HepG2 (cell line): Measurements from ENCODE around the gene COX5B. TPM values are rescaled to one million over a fixed set of nuclear protein-coding genes. Genes with fewer than 3 reads are reported as not detected.

Experiments
- AGO2 ChIP-seq: fragments of 200-400 bp; formaldehyde crosslinking; optimal IDR thresholded peaks from 2 replicates; pipeline ENCODE3; 2017; ENCODE audit warnings: mild to moderate bottlenecking, low read depth, low read length, moderate library complexity
- PHF5A ChIP-seq: IDR thresholded peaks from one replicate; pipeline ENCODE4 v1.6.1; 2018; ENCODE audit warnings: low read depth, missing genetic modification reagents; ENCODE audit not compliant: unreplicated experiment
- RBFOX2 ChIP-seq: fragments of 200-400 bp; formaldehyde crosslinking; IDR thresholded peaks from 2 replicates; pipeline ENCODE4 v1.6.1; 2017; ENCODE audit warnings: low read depth, mild to moderate bottlenecking, low read length
- ZNF577 ChIP-seq: sonication (generic); formaldehyde crosslinking; IDR thresholded peaks from 2 replicates; pipeline ENCODE4 v1.4.0; 2020; ENCODE audit warnings: mild to moderate bottlenecking, low read depth, missing genetic modification reagents, borderline replicate concordance
- ZNF747 ChIP-seq: sonication (generic); formaldehyde crosslinking; IDR thresholded peaks from 2 replicates; pipeline ENCODE4 v1.8.1; 2023; ENCODE audit warnings: missing genetic modification reagents, mild to moderate bottlenecking, borderline replicate concordance
- polyA plus RNA-seq, 8 experiments: library from polyadenylated mRNA; depleted of rRNA in 3 of 8; stranded (reverse) in 7 of 8; unstranded in 1 of 8; fragments of >200 nt; fragmentation: Illumina TruSeq in 4 of 8; extraction: Trizol in 4 of 8; gene quantifications; 2 replicates each; pipeline versions ENCODE4 v1.2.1 to v1.2.3, GENCODE V29; 2011 to 2016; ENCODE audit warnings: low read depth in 4 of 8, missing spikeins in 1 of 8, mixed read lengths in 1 of 8; ENCODE audit not compliant: insufficient read depth in 1 of 8
- total RNA-seq, 5 experiments: library from RNA; depleted of rRNA; stranded (reverse); fragments of >200 nt; fragmentation: Illumina TruSeq; extraction: Trizol; gene quantifications; 2 replicates each; pipeline ENCODE4 v1.2.3, GENCODE V29; 2016; ENCODE audit warnings: low read depth in 1 of 5
- TF ChIP-seq, protein P1 (sequence below): sonication (generic); formaldehyde crosslinking; IDR thresholded peaks from 2 replicates; pipeline ENCODE4 v1.8.0; 2022; ENCODE audit warnings: missing genetic modification reagents, mild to moderate bottlenecking, borderline replicate concordance
- TF ChIP-seq, protein P2 (sequence below): sonication (generic); formaldehyde crosslinking; IDR thresholded peaks from 2 replicates; pipeline ENCODE4 v1.5.0; 2020; ENCODE audit warnings: missing genetic modification reagents, mild to moderate bottlenecking, borderline replicate concordance
- TF ChIP-seq, protein P3 (sequence below): sonication (generic); formaldehyde crosslinking; IDR thresholded peaks from 2 replicates; pipeline ENCODE4 v1.9.0; 2021; ENCODE audit warnings: missing genetic modification reagents, borderline replicate concordance

The COX5B gene
- total and polyA plus RNA-seq, 2 of the 13 experiments (the other 11 are each of a cell fraction or from before 2014, with no cell fraction given), result 453 to 536 TPM

DNA sequence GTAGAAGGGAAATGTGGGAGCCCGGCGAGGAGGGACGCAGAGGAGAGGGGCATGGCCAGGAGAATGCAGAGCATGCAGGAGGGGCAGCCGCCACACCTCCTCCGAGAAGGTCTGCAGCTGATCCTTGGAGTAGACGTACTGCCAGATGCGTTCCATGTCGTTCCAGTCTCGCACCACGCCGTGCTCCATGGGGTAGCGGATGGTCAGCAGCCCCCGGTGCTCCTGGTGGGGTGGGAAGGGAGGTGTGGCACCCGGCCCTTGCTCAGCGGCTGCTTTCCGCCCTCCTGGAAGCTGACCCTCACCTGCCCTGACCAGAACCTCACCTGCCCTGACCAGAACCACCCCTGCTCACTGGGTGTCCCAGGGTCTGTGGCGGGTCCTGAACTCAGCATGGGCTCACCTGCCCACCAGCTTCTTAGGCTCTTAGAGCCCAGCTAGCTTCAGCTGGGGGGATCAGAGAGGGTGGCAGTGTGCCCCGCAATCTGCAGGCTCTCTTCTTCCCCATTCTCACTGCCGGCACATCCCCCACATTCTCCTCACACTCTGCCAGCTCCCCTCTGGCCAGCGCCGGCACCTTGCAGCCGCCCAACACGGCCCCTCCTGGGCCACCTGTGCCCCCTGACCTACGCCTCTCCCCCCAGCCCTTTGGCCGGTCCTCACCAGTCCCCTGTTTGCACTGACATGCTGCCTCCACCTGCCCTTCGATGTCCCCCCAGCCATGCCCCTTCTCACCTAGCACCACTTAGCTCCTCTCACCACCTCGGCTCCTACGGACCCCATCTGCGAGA is 13.6 kb downstream of the COX5B start (continued):
- TF ChIP-seq ZNF747 (CRISPR knock-in tag), result no peak
- TF ChIP-seq AGO2, result peak; percentile 88
- peak; percentile 65 for TF ChIP-seq RBFOX2
- TF ChIP-seq, protein P1, sequence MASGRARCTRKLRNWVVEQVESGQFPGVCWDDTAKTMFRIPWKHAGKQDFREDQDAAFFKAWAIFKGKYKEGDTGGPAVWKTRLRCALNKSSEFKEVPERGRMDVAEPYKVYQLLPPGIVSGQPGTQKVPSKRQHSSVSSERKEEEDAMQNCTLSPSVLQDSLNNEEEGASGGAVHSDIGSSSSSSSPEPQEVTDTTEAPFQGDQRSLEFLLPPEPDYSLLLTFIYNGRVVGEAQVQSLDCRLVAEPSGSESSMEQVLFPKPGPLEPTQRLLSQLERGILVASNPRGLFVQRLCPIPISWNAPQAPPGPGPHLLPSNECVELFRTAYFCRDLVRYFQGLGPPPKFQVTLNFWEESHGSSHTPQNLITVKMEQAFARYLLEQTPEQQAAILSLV (CRISPR knock-in tag), result no peak
- TF ChIP-seq, protein P2, sequence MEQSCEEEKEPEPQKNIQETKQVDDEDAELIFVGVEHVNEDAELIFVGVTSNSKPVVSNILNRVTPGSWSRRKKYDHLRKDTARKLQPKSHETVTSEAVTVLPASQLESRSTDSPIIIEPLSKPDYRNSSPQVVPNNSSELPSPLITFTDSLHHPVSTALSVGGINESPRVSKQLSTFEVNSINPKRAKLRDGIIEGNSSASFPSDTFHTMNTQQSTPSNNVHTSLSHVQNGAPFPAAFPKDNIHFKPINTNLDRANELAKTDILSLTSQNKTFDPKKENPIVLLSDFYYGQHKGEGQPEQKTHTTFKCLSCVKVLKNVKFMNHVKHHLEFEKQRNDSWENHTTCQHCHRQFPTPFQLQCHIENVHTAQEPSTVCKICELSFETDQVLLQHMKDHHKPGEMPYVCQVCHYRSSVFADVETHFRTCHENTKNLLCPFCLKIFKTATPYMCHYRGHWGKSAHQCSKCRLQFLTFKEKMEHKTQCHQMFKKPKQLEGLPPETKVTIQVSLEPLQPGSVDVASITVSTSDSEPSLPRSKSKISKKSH (CRISPR knock-in tag), result no peak
- no peak for TF ChIP-seq ZNF577 (CRISPR knock-in tag)
- TF ChIP-seq PHF5A, result no peak
- TF ChIP-seq, protein P3, sequence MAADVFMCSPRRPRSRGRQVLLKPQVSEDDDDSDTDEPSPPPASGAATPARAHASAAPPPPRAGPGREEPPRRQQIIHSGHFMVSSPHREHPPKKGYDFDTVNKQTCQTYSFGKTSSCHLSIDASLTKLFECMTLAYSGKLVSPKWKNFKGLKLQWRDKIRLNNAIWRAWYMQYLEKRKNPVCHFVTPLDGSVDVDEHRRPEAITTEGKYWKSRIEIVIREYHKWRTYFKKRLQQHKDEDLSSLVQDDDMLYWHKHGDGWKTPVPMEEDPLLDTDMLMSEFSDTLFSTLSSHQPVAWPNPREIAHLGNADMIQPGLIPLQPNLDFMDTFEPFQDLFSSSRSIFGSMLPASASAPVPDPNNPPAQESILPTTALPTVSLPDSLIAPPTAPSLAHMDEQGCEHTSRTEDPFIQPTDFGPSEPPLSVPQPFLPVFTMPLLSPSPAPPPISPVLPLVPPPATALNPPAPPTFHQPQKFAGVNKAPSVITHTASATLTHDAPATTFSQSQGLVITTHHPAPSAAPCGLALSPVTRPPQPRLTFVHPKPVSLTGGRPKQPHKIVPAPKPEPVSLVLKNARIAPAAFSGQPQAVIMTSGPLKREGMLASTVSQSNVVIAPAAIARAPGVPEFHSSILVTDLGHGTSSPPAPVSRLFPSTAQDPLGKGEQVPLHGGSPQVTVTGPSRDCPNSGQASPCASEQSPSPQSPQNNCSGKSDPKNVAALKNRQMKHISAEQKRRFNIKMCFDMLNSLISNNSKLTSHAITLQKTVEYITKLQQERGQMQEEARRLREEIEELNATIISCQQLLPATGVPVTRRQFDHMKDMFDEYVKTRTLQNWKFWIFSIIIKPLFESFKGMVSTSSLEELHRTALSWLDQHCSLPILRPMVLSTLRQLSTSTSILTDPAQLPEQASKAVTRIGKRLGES (CRISPR knock-in tag), result no peak
- TF ChIP-seq, all 625 proteins: peak for 2
